GM12891 (cell line): ENCODE measurements around the gene PTBP2. TPM values are rescaled to one million over a fixed set of nuclear protein-coding genes. Genes with fewer than 3 reads are reported as not detected.

ENCODE experiments used
- DNase-seq: peaks from one replicate; pipeline ENCODE4 v3.0.0; 2011; ENCODE audit warnings: low spot score; ENCODE audit not compliant: insufficient read length
- FAIRE-seq: peaks from 2 replicates; lab custom pipeline; 2011; peaks lifted over from hg19 to GRCh38; lab: Jason Lieb, UNC
- PAX5 ChIP-seq: IDR thresholded peaks from 2 replicates; pipeline ENCODE4 v1.6.1; 2011; ENCODE audit warnings: low read length, moderate library complexity, mild to moderate bottlenecking; ENCODE audit not compliant: insufficient read depth, severe bottlenecking
- POLR2A ChIP-seq: IDR thresholded peaks from 2 replicates; pipeline ENCODE4 v1.6.1; 2011; ENCODE audit warnings: low read depth, low read length, control low read depth
- POLR2AphosphoS5 ChIP-seq: IDR thresholded peaks from 2 replicates; pipeline ENCODE4 v1.6.1; 2011; ENCODE audit warnings: low read depth, low read length, control low read depth
- POU2F2 ChIP-seq: IDR thresholded peaks from 2 replicates; pipeline ENCODE4 v1.6.1; 2011; ENCODE audit warnings: low read depth, mild to moderate bottlenecking, control low read depth, low read length, moderate library complexity
- SPI1 ChIP-seq: IDR thresholded peaks from 2 replicates; pipeline ENCODE4 v1.6.1; 2011; ENCODE audit warnings: low read depth, low read length, control low read depth
- TAF1 ChIP-seq: IDR thresholded peaks from 2 replicates; pipeline ENCODE4 v1.6.1; 2011; ENCODE audit warnings: low read depth, low read length, control low read depth
- polyA plus RNA-seq: library from polyadenylated mRNA; unstranded; fragments of >200 nt; gene quantifications from one replicate; pipeline ENCODE4 v1.2.1, GENCODE V29; 2012; ENCODE audit warnings: low read depth, missing spikeins, inconsistent platforms; ENCODE audit not compliant: missing spikeins

The PTBP2 gene
- polyA plus RNA-seq: 4.1 TPM

GRCh38 chr1:96721416-96722160 lies at the start of gene PTBP2:
PTBP2 (plus strand) TSS chr1:96721784; CDS start chr1:96721865, 81 bp downstream.
- TF ChIP-seq POLR2AphosphoS5 (0 out of 2 replicates have a peak, but pooled peaks have one; percentile 54), PAX5 (no peak)
- DNase-seq: peak; percentile 83
- FAIRE-seq: peak; percentile 93

- no peak for FAIRE-seq
- no peak for TF ChIP-seq POLR2AphosphoS5
- no peak for TF ChIP-seq POU2F2
- TF ChIP-seq PAX5: no peak
- no peak for TF ChIP-seq POLR2A
- no peak for DNase-seq
Observed at GRCh38 chr1:96674915-96675314, 46.7 kb upstream of the PTBP2 start.

GRCh38 chr1:96682056-96682455 lies 39.5 kb upstream of the PTBP2 start:
- no peak for TF ChIP-seq PAX5
- TF ChIP-seq POLR2AphosphoS5: no peak
- TF ChIP-seq POU2F2: no peak
- TF ChIP-seq TAF1: no peak
- TF ChIP-seq POLR2A: no peak
- TF ChIP-seq SPI1: no peak
- DNase-seq (no peak), FAIRE-seq (no peak)

GRCh38 chr1:96683931-96684330 lies 37.7 kb upstream of the PTBP2 start:
- no peak for FAIRE-seq
- TF ChIP-seq POLR2A: no peak
- no peak for TF ChIP-seq SPI1
- no peak for TF ChIP-seq PAX5
- TF ChIP-seq POLR2AphosphoS5: no peak
- no peak for DNase-seq

- TF ChIP-seq PAX5 (no peak), TAF1 (no peak), POLR2A (no peak), POU2F2 (no peak), SPI1 (no peak), POLR2AphosphoS5 (no peak)
- DNase-seq (no peak), FAIRE-seq (no peak)
Observed at GRCh38 chr1:96684744-96685143, 36.8 kb upstream of the PTBP2 start.

GRCh38 chr1:96688767-96689166 lies 32.8 kb upstream of the PTBP2 start:
- no peak for TF ChIP-seq POLR2AphosphoS5
- no peak for TF ChIP-seq POU2F2
- no peak for TF ChIP-seq SPI1
- no peak for FAIRE-seq
- DNase-seq: no peak

GRCh38 chr1:96695954-96696353 lies 25.6 kb upstream of the PTBP2 start:
- DNase-seq (no peak), FAIRE-seq (no peak)
- no peak for TF ChIP-seq POLR2A
- no peak for TF ChIP-seq POLR2AphosphoS5
- TF ChIP-seq POU2F2: no peak
- TF ChIP-seq SPI1: no peak
- no peak for TF ChIP-seq PAX5
- TF ChIP-seq TAF1: no peak

- TF ChIP-seq POU2F2 (no peak), PAX5 (no peak), POLR2A (no peak), SPI1 (no peak)
- FAIRE-seq (no peak), DNase-seq (no peak)
Observed at GRCh38 chr1:96698342-96698983, 23.1 kb upstream of the PTBP2 start.

GRCh38 chr1:96703186-96703585 lies 18.4 kb upstream of the PTBP2 start:
- DNase-seq (no peak), FAIRE-seq (no peak)
- TF ChIP-seq TAF1 (no peak), PAX5 (no peak), POLR2AphosphoS5 (no peak), SPI1 (no peak), POU2F2 (no peak), POLR2A (no peak)

GRCh38 chr1:96707023-96707422 lies 14.6 kb upstream of the PTBP2 start:
- DNase-seq (no peak), FAIRE-seq (no peak)
- TF ChIP-seq POU2F2 (no peak), SPI1 (no peak)
